Activated CD4-positive, alpha-beta memory T cell treated with anti-CD3 and anti-CD28 coated beads for 36 hours (primary cell): ENCODE data around the gene PLXND1. TPM values are rescaled to one million over a fixed set of nuclear protein-coding genes. Genes with fewer than 3 reads are reported as not detected.

ENCODE experiments used
- CTCF ChIA-PET: fragments of 350-600 bp; sonication (Branson Sonifier 250); formaldehyde crosslinking; loops from one replicate; lab custom pipeline; 2021; ENCODE audit warnings: antibody characterized with exemption, inconsistent platforms; lab: Charles Lee
- POLR2A ChIA-PET: fragments of 350-600 bp; sonication (Branson Sonifier 250); formaldehyde crosslinking; loops from one replicate; lab custom pipeline; 2021; ENCODE audit warnings: antibody characterized with exemption; lab: Charles Lee
- DNase-seq: peaks from one replicate; pipeline ENCODE4 v3.0.0-alpha.2; 2020
- H3K27ac Mint-ChIP-seq: one replicate; pipeline ENCODE4 v1.8.0; 2021; ENCODE audit warnings: mixed read lengths
- H3K27me3 Mint-ChIP-seq: one replicate; pipeline ENCODE4 v1.8.0; 2021; ENCODE audit warnings: mixed read lengths
- H3K36me3 Mint-ChIP-seq: one replicate; pipeline ENCODE4 v1.8.0; 2021; ENCODE audit warnings: mixed read lengths
- H3K4me1 Mint-ChIP-seq: one replicate; pipeline ENCODE4 v1.8.0; 2021; ENCODE audit warnings: low read depth, mixed read lengths
- H3K4me3 Mint-ChIP-seq: one replicate; pipeline ENCODE4 v1.8.0; 2021; ENCODE audit warnings: mild to moderate bottlenecking, mixed read lengths
- H3K9me3 Mint-ChIP-seq: one replicate; pipeline ENCODE4 v1.8.0; 2021; ENCODE audit warnings: mixed read lengths
- intact Hi-C: fragments of 100-400 bp; cut with micrococcal nuclease; formaldehyde crosslinking; loops from one replicate; pipeline ENCODE4 v1.15.1; 2023
- total RNA-seq, 2 experiments: library from RNA; stranded (reverse); gene quantifications; one replicate each; pipeline ENCODE4 v1.2.3, GENCODE V29; 2021

PLXND1 gene
- total RNA-seq, 2 experiments from 2014 or later, result 7.2 to 8.6 TPM

- no peak overlapping the region for H3K4me3 Mint-ChIP-seq
- peaks cover 2% of the 10 kb centered on the region for H3K4me1 Mint-ChIP-seq
- intact Hi-C loops, result no loop called here
- DNase-seq, result no peak
- no peaks in the 10 kb centered on the region for H3K36me3 Mint-ChIP-seq
- H3K27me3 Mint-ChIP-seq, result no peaks in the 10 kb centered on the region
- H3K27ac Mint-ChIP-seq, result no peak overlapping the region
- CTCF ChIA-PET, result interaction anchor here (0.9 kb wide), 1 partner anchor 74 kb away, joined by 3 read pairs; no protein-coding TSS in a partner anchor
- POLR2A ChIA-PET, result no interaction called here
- H3K9me3 Mint-ChIP-seq, result no peaks in the 10 kb centered on the region
Observed at GRCh38 chr3:129560911-129561594, 45.4 kb downstream of the PLXND1 start.

GRCh38 chr3:129560269-129560787 lies 46.1 kb downstream of the PLXND1 start:
- intact Hi-C loops, result no loop called here
- no peak for DNase-seq
- ChIA-PET CTCF (no interaction called here), POLR2A (no interaction called here)
- peaks cover 2% of the 10 kb centered on the region for H3K4me1 Mint-ChIP-seq
- H3K4me3 Mint-ChIP-seq, result no peak overlapping the region
- no peaks in the 10 kb centered on the region for H3K27me3 Mint-ChIP-seq
- H3K9me3 Mint-ChIP-seq, result no peaks in the 10 kb centered on the region
- no peaks in the 10 kb centered on the region for H3K36me3 Mint-ChIP-seq
- no peak overlapping the region for H3K27ac Mint-ChIP-seq

DNA sequence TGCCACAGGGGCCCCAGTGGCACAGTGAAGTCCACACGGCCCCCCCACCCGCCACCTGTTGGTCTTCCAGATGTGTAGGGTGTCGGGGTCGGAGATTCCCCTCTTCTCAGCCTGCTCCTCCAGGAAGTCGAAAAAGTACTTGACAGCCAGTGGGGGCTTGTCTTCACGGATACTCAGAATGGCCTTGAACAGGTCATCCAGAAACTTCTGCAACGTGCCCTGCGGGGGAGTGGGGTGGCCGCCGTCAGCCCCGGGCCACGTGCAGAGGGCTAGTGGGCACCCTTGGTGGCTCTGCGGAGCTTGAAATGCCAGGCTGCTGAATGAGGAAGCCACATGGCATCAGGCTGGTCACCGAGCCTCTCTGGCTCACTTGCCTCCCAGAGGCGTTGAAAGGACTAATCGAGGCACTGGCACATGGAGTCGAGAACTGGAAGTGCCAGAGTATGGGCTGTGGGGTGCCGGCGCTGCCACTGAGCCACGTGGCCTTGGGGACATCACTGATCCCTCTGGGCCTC lies 46.9 kb downstream of the PLXND1 start:
- H3K4me3 Mint-ChIP-seq, result no peak overlapping the region
- ChIA-PET POLR2A (no interaction called here), CTCF (interaction anchor here (1.9 kb wide), 1 partner anchor 69 kb away, joined by 6 read pairs; no protein-coding TSS in a partner anchor)
- no peaks in the 10 kb centered on the region for H3K36me3 Mint-ChIP-seq
- no peak overlapping the region for H3K27ac Mint-ChIP-seq
- intact Hi-C loops, result no loop called here
- H3K27me3 Mint-ChIP-seq, result no peaks in the 10 kb centered on the region
- H3K4me1 Mint-ChIP-seq, result peaks cover 2% of the 10 kb centered on the region
- H3K9me3 Mint-ChIP-seq, result no peaks in the 10 kb centered on the region
- no peak for DNase-seq

GRCh38 chr3:129558772-129559564 lies 47.5 kb downstream of the PLXND1 start:
- Mint-ChIP-seq H3K27me3 (no peaks in the 10 kb centered on the region), H3K4me1 (peaks cover 3% of the 10 kb centered on the region), H3K4me3 (no peak overlapping the region), H3K9me3 (no peaks in the 10 kb centered on the region), H3K27ac (no peak overlapping the region), H3K36me3 (no peaks in the 10 kb centered on the region)
- POLR2A ChIA-PET, result no interaction called here
- CTCF ChIA-PET, result interaction anchor here (1.9 kb wide), 1 partner anchor 69 kb away, joined by 6 read pairs; no protein-coding TSS in a partner anchor
- no peak for DNase-seq
- intact Hi-C loops, result no loop called here

DNA sequence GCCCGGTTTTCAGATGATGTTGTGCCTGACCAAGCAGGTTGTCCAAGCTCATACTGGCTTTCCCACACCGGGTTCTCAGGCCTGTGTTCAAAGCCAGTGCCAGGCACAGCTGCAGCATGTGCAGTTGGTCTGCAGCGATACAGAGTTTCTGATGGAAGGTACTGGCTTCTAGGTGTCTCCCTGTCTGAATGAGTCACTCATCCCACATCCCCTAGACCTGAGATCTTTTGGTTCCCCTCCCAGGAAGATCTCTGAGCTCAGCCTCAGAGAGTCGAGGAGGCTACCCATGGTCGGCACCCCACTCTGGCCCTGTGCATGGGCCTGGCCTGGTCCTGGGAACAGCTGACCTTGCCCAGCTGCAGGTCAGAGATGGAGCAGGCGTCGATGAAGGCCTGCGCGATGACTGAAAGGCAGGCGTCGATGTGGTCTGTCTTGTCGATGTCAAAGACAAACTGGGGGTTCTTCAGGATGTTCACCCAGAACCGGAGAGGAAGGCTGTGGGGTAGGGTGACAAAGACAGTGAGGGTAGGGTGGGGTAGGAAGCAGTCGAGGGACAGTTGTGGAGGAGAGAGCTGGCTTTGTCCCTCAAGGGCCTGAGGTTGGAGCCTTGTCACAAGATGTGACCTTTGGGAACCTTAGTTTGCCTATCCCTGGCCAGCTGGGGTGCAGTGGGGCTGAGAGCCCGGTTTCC lies 48.2 kb downstream of the PLXND1 start:
- POLR2A ChIA-PET, result no interaction called here
- CTCF ChIA-PET, result interaction anchor here (1.9 kb wide), 1 partner anchor 68 kb away, joined by 6 read pairs; no protein-coding TSS in a partner anchor
- H3K4me3 Mint-ChIP-seq, result no peak overlapping the region
- no peaks in the 10 kb centered on the region for H3K36me3 Mint-ChIP-seq
- intact Hi-C loops, result no loop called here
- H3K4me1 Mint-ChIP-seq, result peaks cover 5% of the 10 kb centered on the region
- H3K27me3 Mint-ChIP-seq, result no peaks in the 10 kb centered on the region
- H3K27ac Mint-ChIP-seq, result no peak overlapping the region
- no peaks in the 10 kb centered on the region for H3K9me3 Mint-ChIP-seq
- DNase-seq, result no peak

DNA sequence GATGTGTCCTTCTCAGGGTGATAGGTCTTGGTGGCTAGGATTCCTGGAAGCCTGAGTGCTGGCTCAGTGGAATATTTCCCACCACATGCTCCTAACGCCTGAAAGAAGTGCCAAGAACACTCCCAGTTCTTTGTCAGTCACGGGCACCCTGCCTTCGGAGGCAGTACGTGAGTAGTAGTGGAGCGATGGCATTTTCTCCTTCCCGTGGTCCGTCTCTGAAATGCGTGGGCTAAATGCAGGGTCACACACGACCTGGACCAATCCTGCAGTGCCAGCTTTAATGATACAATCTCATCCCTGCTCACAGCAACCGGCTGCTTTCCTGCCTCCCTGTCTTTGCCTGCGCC lies 49.0 kb downstream of the PLXND1 start:
- POLR2A ChIA-PET, result no interaction called here
- no peak overlapping the region for H3K4me3 Mint-ChIP-seq
- no peaks in the 10 kb centered on the region for H3K27me3 Mint-ChIP-seq
- CTCF ChIA-PET, result interaction anchor here (0.5 kb wide), 1 partner anchor 13 kb away, joined by 3 read pairs; no protein-coding TSS in a partner anchor
- peaks cover 5% of the 10 kb centered on the region for H3K4me1 Mint-ChIP-seq
- intact Hi-C loops, result no loop called here
- DNase-seq, result no peak
- H3K27ac Mint-ChIP-seq, result no peak overlapping the region
- no peaks in the 10 kb centered on the region for H3K36me3 Mint-ChIP-seq
- no peaks in the 10 kb centered on the region for H3K9me3 Mint-ChIP-seq

- H3K4me1 Mint-ChIP-seq, result peaks cover 5% of the 10 kb centered on the region
- H3K27me3 Mint-ChIP-seq, result no peaks in the 10 kb centered on the region
- no peak overlapping the region for H3K27ac Mint-ChIP-seq
- no peak overlapping the region for H3K4me3 Mint-ChIP-seq
- H3K9me3 Mint-ChIP-seq, result no peaks in the 10 kb centered on the region
- DNase-seq, result no peak
- POLR2A ChIA-PET, result no interaction called here
- H3K36me3 Mint-ChIP-seq, result no peaks in the 10 kb centered on the region
- intact Hi-C loops, result no loop called here
- CTCF ChIA-PET, result interaction anchor here (0.5 kb wide), 1 partner anchor 12 kb away, joined by 3 read pairs; no protein-coding TSS in a partner anchor
Observed at GRCh38 chr3:129556890-129557547, 49.5 kb downstream of the PLXND1 start.

DNA sequence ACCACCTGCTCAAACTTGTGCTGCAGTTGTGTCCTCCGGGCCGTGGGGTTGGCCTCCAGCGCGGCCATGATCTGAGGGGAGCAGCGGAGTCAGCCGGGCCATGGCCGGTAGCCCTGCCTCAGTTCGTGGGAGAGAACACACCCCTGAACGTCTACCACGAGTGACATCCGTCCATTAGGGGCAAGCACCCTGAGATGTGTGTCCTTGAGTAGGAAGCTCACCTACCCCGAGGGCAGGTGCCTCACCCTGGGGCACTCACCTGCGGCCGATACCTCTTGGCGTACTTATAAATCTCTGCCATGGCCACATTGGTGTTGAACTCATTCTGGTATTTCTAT lies 50.1 kb downstream of the PLXND1 start:
- H3K27ac Mint-ChIP-seq, result no peak overlapping the region
- intact Hi-C loops, result no loop called here
- H3K4me3 Mint-ChIP-seq, result no peak overlapping the region
- no peaks in the 10 kb centered on the region for H3K9me3 Mint-ChIP-seq
- CTCF ChIA-PET, result no interaction called here
- POLR2A ChIA-PET, result no interaction called here
- H3K4me1 Mint-ChIP-seq, result peaks cover 5% of the 10 kb centered on the region
- no peak for DNase-seq
- H3K36me3 Mint-ChIP-seq, result no peaks in the 10 kb centered on the region
- no peaks in the 10 kb centered on the region for H3K27me3 Mint-ChIP-seq

- ChIA-PET POLR2A (no interaction called here), CTCF (no interaction called here)
- Mint-ChIP-seq H3K36me3 (no peaks in the 10 kb centered on the region), H3K4me3 (no peak overlapping the region), H3K27ac (no peak overlapping the region), H3K27me3 (no peaks in the 10 kb centered on the region), H3K9me3 (no peaks in the 10 kb centered on the region), H3K4me1 (peaks cover 5% of the 10 kb centered on the region)
- DNase-seq, result no peak
- intact Hi-C loops, result no loop called here
Observed at GRCh38 chr3:129555616-129556357, 50.7 kb downstream of the PLXND1 start.

DNA sequence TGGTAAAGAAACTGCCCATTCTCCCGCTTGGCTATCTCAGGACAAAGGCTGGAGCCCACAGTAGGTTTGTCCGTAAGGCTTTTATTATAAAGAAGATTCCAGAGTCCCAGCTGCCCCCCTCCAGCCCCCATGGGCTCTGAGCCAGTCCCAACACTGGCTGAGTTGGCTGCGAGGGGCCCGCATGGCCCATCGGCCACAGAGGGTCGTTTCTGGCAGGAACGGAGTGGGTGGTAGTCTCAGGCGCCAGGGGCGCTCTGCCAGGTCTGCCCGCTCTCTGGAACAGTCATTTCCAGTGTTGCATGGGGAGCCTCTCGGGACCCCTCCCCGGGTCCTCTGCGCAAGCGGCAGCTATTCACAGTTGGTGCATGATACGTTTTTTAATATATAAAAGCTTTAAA lies 51.3 kb downstream of the PLXND1 start:
- H3K9me3 Mint-ChIP-seq, result no peaks in the 10 kb centered on the region
- H3K4me1 Mint-ChIP-seq, result peaks cover 5% of the 10 kb centered on the region
- H3K36me3 Mint-ChIP-seq, result no peaks in the 10 kb centered on the region
- no peaks in the 10 kb centered on the region for H3K27me3 Mint-ChIP-seq
- ChIA-PET CTCF (no interaction called here), POLR2A (interaction anchor here (0.6 kb wide), 1 partner anchor 312 kb away, joined by 3 read pairs; no protein-coding TSS in a partner anchor)
- H3K27ac Mint-ChIP-seq, result no peak overlapping the region
- DNase-seq, result no peak
- intact Hi-C loops, result no loop called here
- no peak overlapping the region for H3K4me3 Mint-ChIP-seq
